Prostate gland (tissue), 2 donors: ENCODE data around the gene NRG4.

ENCODE experiments used
- POLR2A ChIP-seq: fragments of 450-650 bp; IDR thresholded peaks from one replicate; pipeline ENCODE4 v1.6.1; 2016; ENCODE audit warnings: antibody characterized with exemption, mild to moderate bottlenecking
- TF ChIP-seq, protein P1 (sequence below), 4 experiments: fragments of 200-600 bp in 2 of 4; fragments of 450-650 bp in 2 of 4; sonication (generic) in 2 of 4; IDR thresholded peaks; 1 replicate in 3 of 4; 2 replicates in 1 of 4; pipeline ENCODE4 v1.5.1; 2016 to 2019; ENCODE audit warnings: antibody characterized with exemption in 4 of 4, mild to moderate bottlenecking in 2 of 4, moderate library complexity in 2 of 4

DNA sequence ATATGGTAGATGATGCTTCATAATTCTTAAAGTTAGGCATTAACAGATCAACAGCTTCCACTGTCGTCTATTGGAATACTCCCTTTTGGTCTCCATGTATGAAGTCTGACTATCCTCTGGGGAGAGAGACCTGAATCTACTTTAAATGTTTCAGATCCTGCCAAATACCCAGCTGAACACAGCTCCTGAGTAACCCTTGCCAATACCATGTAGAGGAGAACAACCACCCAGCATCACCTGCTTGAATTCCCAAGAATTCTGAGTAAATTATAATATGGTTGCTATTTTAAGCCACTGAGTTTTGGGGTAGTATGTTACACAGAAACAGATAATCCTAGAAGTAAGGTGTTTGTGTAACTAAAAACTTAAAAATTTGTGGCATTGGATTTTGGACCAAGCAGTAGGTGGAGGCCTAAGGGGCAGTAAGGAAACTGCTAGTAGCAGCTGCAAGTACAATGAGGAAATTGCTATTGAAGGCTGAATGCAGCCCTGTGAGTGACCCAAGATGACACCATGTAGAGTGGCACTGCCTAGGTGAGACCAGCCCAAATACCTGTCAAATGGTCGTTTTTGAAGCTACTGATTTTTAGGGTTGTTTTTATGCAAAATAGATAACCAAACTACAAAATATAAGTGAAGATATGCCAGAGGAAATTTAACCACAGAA, 30.9 kb downstream of the NRG4 start:
- TF ChIP-seq, protein P1, sequence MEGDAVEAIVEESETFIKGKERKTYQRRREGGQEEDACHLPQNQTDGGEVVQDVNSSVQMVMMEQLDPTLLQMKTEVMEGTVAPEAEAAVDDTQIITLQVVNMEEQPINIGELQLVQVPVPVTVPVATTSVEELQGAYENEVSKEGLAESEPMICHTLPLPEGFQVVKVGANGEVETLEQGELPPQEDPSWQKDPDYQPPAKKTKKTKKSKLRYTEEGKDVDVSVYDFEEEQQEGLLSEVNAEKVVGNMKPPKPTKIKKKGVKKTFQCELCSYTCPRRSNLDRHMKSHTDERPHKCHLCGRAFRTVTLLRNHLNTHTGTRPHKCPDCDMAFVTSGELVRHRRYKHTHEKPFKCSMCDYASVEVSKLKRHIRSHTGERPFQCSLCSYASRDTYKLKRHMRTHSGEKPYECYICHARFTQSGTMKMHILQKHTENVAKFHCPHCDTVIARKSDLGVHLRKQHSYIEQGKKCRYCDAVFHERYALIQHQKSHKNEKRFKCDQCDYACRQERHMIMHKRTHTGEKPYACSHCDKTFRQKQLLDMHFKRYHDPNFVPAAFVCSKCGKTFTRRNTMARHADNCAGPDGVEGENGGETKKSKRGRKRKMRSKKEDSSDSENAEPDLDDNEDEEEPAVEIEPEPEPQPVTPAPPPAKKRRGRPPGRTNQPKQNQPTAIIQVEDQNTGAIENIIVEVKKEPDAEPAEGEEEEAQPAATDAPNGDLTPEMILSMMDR (IDR thresholded peaks at IDR 0.05), result no peak
- no peak for TF ChIP-seq POLR2A
